ENCODE data around the gene SOCS2.

The SOCS2 gene

GRCh38 chr12:93592641-93593406 is 20.3 kb downstream of the SOCS2 start:
- in situ Hi-C loops (cut with HindIII; ENCODE audit: low sequenced_read_pairs), result no loop called here
- no peak overlapping the region for H3K4me3 ChIP-seq (ENCODE audit: low read depth, low read length)
- TF ChIP-seq CTCF (IDR thresholded peaks at IDR 0.05; ENCODE audit: low read depth, low read length), result no peak
- no peak for DNase-seq (ENCODE audit: low read depth, low spot score)

GRCh38 chr12:93593843-93594242 is 21.4 kb downstream of the SOCS2 start:
- in situ Hi-C loops (cut with HindIII; ENCODE audit: low sequenced_read_pairs), result no loop called here
- no peak overlapping the region for H3K4me3 ChIP-seq (ENCODE audit: low read depth, low read length)
- TF ChIP-seq CTCF (IDR thresholded peaks at IDR 0.05; ENCODE audit: low read depth, low read length), result no peak
- DNase-seq (ENCODE audit: low read depth, low spot score), result no peak

GRCh38 chr12:93594766-93595311 is 22.4 kb downstream of the SOCS2 start:
- no peak for DNase-seq (ENCODE audit: low read depth, low spot score)
- no peak overlapping the region for H3K4me3 ChIP-seq (ENCODE audit: low read depth, low read length)
- in situ Hi-C loops (cut with HindIII; ENCODE audit: low sequenced_read_pairs), result no loop called here
- TF ChIP-seq CTCF (IDR thresholded peaks at IDR 0.05; ENCODE audit: low read depth, low read length), result no peak

GRCh38 chr12:93595351-93595750 is 22.9 kb downstream of the SOCS2 start:
- DNase-seq (ENCODE audit: low read depth, low spot score), result no peak
- TF ChIP-seq CTCF (IDR thresholded peaks at IDR 0.05; ENCODE audit: low read depth, low read length), result no peak

GRCh38 chr12:93597608-93598007 is 25.1 kb downstream of the SOCS2 start:
- no peak for DNase-seq (ENCODE audit: low read depth, low spot score)
- in situ Hi-C loops (cut with HindIII; ENCODE audit: low sequenced_read_pairs), result no loop called here
- TF ChIP-seq CTCF (IDR thresholded peaks at IDR 0.05; ENCODE audit: low read depth, low read length), result no peak

More at GRCh38 chr12:93595351-93595750, 22.9 kb downstream of the SOCS2 start:
- no peak overlapping the region for H3K4me3 ChIP-seq (ENCODE audit: low read depth, low read length)
- in situ Hi-C loops (cut with HindIII; ENCODE audit: low sequenced_read_pairs), result no loop called here

GRCh38 chr12:93599192-93599591 is 26.7 kb downstream of the SOCS2 start:
- TF ChIP-seq CTCF (IDR thresholded peaks at IDR 0.05; ENCODE audit: low read depth, low read length), result no peak
- in situ Hi-C loops (cut with HindIII; ENCODE audit: low sequenced_read_pairs), result no loop called here

More at GRCh38 chr12:93597608-93598007, 25.1 kb downstream of the SOCS2 start:
- H3K4me3 ChIP-seq (ENCODE audit: low read depth, low read length), result no peak overlapping the region

More at GRCh38 chr12:93599192-93599591, 26.7 kb downstream of the SOCS2 start:
- H3K4me3 ChIP-seq (ENCODE audit: low read depth, low read length), result no peak overlapping the region
- DNase-seq (ENCODE audit: low read depth, low spot score), result no peak

Measured in astrocyte of the spinal cord (primary cell).